Testis (tissue), 2 donors: ENCODE results near the gene PSORS1C1.

Source experiments
- POLR2A ChIP-seq: fragments of 450-650 bp; IDR thresholded peaks from one replicate; pipeline ENCODE4 v1.6.1; 2017; ENCODE audit warnings: antibody characterized with exemption, mild to moderate bottlenecking, moderate library complexity
- TF ChIP-seq, protein P1 (sequence below), 3 experiments: fragments of 450-650 bp in 2 of 3; fragments of 200-600 bp in 1 of 3; sonication (generic) in 1 of 3; IDR thresholded peaks; one replicate each; pipeline ENCODE4 v1.5.1; 2016 to 2019; ENCODE audit warnings: antibody characterized with exemption in 3 of 3, mild to moderate bottlenecking in 2 of 3, moderate library complexity in 1 of 3

DNA sequence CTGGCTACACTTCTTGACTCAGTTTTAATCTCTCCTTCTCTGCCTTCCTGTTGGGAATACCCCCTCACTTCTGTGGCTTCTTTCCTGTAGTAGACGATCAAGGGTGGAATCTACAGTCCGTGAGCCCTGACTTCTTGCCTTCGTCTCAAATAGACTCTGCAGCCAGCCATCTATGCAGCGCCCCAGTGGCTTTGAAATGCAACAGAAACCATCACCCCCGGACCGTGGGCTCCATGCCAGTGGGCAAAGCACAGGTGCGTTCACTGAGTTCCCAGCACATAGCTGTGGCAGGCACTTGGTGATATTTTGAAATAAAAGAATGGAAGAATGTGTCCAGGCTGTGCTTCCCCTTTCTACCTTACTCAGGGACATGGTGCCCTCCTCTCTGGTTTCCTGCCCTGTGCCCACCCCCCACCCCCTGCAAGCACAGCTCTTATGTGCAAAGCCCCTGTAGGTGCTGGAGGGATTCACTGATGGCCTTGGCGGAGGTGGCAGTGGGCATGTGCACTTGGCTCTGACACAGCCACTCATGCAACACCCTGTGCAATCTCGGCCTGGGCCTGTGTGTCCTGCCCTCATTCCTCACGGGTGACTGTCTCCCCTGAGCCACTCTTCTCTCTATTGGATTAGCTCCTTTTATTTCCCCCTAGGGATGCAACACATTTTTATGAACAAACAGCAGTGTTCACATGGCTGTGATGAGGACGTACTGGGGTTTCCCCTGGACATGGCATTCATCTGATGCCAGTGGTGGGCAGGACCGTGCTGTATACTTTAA, 11.2 kb downstream of the PSORS1C1 start:
- TF ChIP-seq POLR2A = no peak
- TF ChIP-seq, protein P1, sequence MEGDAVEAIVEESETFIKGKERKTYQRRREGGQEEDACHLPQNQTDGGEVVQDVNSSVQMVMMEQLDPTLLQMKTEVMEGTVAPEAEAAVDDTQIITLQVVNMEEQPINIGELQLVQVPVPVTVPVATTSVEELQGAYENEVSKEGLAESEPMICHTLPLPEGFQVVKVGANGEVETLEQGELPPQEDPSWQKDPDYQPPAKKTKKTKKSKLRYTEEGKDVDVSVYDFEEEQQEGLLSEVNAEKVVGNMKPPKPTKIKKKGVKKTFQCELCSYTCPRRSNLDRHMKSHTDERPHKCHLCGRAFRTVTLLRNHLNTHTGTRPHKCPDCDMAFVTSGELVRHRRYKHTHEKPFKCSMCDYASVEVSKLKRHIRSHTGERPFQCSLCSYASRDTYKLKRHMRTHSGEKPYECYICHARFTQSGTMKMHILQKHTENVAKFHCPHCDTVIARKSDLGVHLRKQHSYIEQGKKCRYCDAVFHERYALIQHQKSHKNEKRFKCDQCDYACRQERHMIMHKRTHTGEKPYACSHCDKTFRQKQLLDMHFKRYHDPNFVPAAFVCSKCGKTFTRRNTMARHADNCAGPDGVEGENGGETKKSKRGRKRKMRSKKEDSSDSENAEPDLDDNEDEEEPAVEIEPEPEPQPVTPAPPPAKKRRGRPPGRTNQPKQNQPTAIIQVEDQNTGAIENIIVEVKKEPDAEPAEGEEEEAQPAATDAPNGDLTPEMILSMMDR (IDR thresholded peaks at IDR 0.05) = no peak
